SK-N-SH (cell line): ENCODE results near the gene PTDSS2. TPM values are rescaled to one million over a fixed set of nuclear protein-coding genes. Genes with fewer than 3 reads are reported as not detected.
"Not testable (repeated sequence)": the region's sequence is repeated elsewhere in the genome, so short reads cannot be mapped to it uniquely, and the experiment has no call there.

Experiments used
- CTCF ChIA-PET: fragments of 300-600, 350-600 bp; formaldehyde crosslinking; extraction: SDS; loops from one replicate; lab custom pipeline; 2021; lab: Yijun Ruan, JAX
- POLR2A ChIA-PET: fragments of 350-600 bp; sonication (Branson Sonifier 250); formaldehyde crosslinking; extraction: SDS; loops from one replicate; lab custom pipeline; 2020; ENCODE audit warnings: antibody characterized with exemption, inconsistent platforms; lab: Yijun Ruan, JAX
- DNase-seq: peaks from one replicate; pipeline ENCODE4 v3.0.0; 2012
- H2AFZ ChIP-seq: fragments of 200-600 bp; sonication (generic); 2 replicates; pipeline ENCODE4 v1.8.1; 2016; ENCODE audit warnings: antibody characterized with exemption, mild to moderate bottlenecking, low read depth
- H3F3A ChIP-seq: fragments of 200-600 bp; sonication (generic); replicated peaks from 2 replicates; pipeline ENCODE3; 2016; ENCODE audit warnings: antibody characterized with exemption, mild to moderate bottlenecking; ENCODE audit not compliant: insufficient read depth
- H3K27ac ChIP-seq, 2 experiments: fragments of 200-500 bp in 1 of 2; fragments of 200-600 bp in 1 of 2; sonication (Bioruptor generic) in 1 of 2; sonication (generic), shearing (Covaris generic) in 1 of 2; 2 replicates each; pipeline versions ENCODE4 v1.5.1 to v1.6.1; 2014 to 2016; ENCODE audit warnings: low read depth in 2 of 2, inconsistent platforms in 1 of 2, low read length in 1 of 2, mild to moderate bottlenecking in 1 of 2, mixed read lengths in 1 of 2
- H3K27me3 ChIP-seq: fragments of 200-600 bp; sonication (generic), shearing (Covaris generic); 2 replicates; pipeline ENCODE4 v1.6.1; 2016; ENCODE audit warnings: mixed run types; ENCODE audit not compliant: insufficient read depth
- H3K36me3 ChIP-seq, 2 experiments: fragments of 200-500 bp in 1 of 2; fragments of 200-600 bp in 1 of 2; sonication (Bioruptor generic) in 1 of 2; sonication (generic) in 1 of 2; replicated peaks in 1 of 2; 2 replicates each; pipeline versions ENCODE3 to v1.5.1; 2014 to 2016; ENCODE audit warnings: low read length in 1 of 2, mild to moderate bottlenecking in 1 of 2; ENCODE audit not compliant: insufficient read depth in 2 of 2, control insufficient read depth in 1 of 2
- H3K4me1 ChIP-seq, 2 experiments: fragments of 200-500 bp in 1 of 2; fragments of 200-600 bp in 1 of 2; sonication (Bioruptor generic) in 1 of 2; sonication (generic), shearing (Covaris generic) in 1 of 2; 2 replicates each; pipeline versions ENCODE4 v1.5.1 to v1.6.1; 2014 to 2016; ENCODE audit warnings: low read depth in 1 of 2, low read length in 1 of 2, mixed run types in 1 of 2; ENCODE audit not compliant: insufficient read depth in 2 of 2, control insufficient read depth in 1 of 2
- H3K4me2 ChIP-seq: fragments of 200-600 bp; sonication (generic), shearing (Covaris generic); 2 replicates; pipeline ENCODE4 v1.6.1; 2017; ENCODE audit warnings: mixed run types
- H3K4me3 ChIP-seq, 2 experiments: fragments of 200-500 bp in 1 of 2; fragments of 200-600 bp in 1 of 2; sonication (Bioruptor generic) in 1 of 2; sonication (generic), shearing (Covaris generic) in 1 of 2; 2 replicates each; pipeline versions ENCODE4 v1.5.1 to v1.8.1; 2014 to 2016; ENCODE audit warnings: low read depth in 2 of 2, inconsistent platforms in 1 of 2, low read length in 1 of 2, mild to moderate bottlenecking in 1 of 2, mixed read lengths in 1 of 2, moderate library complexity in 1 of 2
- H3K79me2 ChIP-seq: fragments of 200-600 bp; sonication (generic); 2 replicates; pipeline ENCODE4 v1.8.1; 2017; ENCODE audit warnings: mild to moderate bottlenecking; ENCODE audit not compliant: insufficient read depth
- H3K9ac ChIP-seq: fragments of 200-600 bp; sonication (generic); 2 replicates; pipeline ENCODE4 v1.6.1; 2017; ENCODE audit warnings: mixed run types
- H3K9me2 ChIP-seq: fragments of 200-600 bp; sonication (generic); 2 replicates; pipeline ENCODE4 v1.6.1; 2017; ENCODE audit warnings: mixed run types
- H3K9me3 ChIP-seq: fragments of 200-600 bp; sonication (generic); 2 replicates; pipeline ENCODE4 v1.6.1; 2017; ENCODE audit warnings: mixed run types, mild to moderate bottlenecking, moderate library complexity
- H4K20me1 ChIP-seq: fragments of 200-600 bp; sonication (generic); 2 replicates; pipeline ENCODE4 v1.6.1; 2017; ENCODE audit warnings: mild to moderate bottlenecking, mixed run types; ENCODE audit not compliant: insufficient read depth
- GABPA ChIP-seq: IDR thresholded peaks from 2 replicates; pipeline ENCODE4 v1.4.0; 2012; ENCODE audit warnings: low read depth, mild to moderate bottlenecking
- POLR2AphosphoS5 ChIP-seq: IDR thresholded peaks from 2 replicates; pipeline ENCODE4 v1.6.1; 2012; ENCODE audit warnings: low read depth, low read length
- RAD21 ChIP-seq: IDR thresholded peaks from 2 replicates; pipeline ENCODE4 v1.6.1; 2012; ENCODE audit warnings: mild to moderate bottlenecking, low read length
- ZBTB33 ChIP-seq: IDR thresholded peaks from 2 replicates; pipeline ENCODE4 v1.4.0; 2012; ENCODE audit warnings: low read depth, borderline replicate concordance
- whole genome bisulfite sequencing: methylation state at CpG from one replicate; pipeline ENCODE4 v1.1.6; 2017; ENCODE audit warnings: low lambda C conversion rate; 5-methylcytosine and 5-hydroxymethylcytosine counted together
- polyA plus RNA-seq, 3 experiments: library from polyadenylated mRNA; depleted of rRNA; stranded (reverse); fragments of >200 nt; gene quantifications; 2 replicates each; pipeline ENCODE4 v1.2.3, GENCODE V29; 2012
- TF ChIP-seq, protein P1 (sequence below): IDR thresholded peaks from 2 replicates; pipeline ENCODE4; 2012

Gene PTDSS2
- polyA plus RNA-seq, 1 of the 3 experiments (the other 2 are of a cell fraction), result 28.6 TPM

DNA sequence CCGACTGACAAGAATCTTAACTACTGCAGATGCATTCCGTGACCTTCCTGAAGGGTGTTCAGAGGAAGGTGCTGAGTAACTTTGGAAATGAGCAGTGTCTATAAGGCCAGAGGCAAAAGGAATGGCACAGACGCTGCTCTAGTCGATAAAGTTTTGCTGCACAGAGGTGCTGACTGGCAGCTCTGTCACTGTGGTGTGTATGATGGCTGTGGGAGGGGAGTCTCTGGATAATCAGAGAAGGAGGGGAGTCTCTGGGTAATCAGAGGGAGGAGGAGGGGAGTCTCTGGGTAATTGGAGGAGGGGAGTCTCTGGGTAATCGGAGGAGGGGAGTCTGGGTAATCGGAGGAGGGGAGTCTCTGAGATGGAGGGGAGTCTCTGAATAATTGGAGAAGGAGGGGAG, 18.4 kb downstream of the PTDSS2 start:
- Histone ChIP-seq H3K9me2 (no peaks in the 10 kb centered on the region), H3F3A (no peaks in the 10 kb centered on the region), H3K4me1 (peaks cover 0 to 3% of the 10 kb centered on the region in 2 experiments; a peak in 2 of 4 replicates), H4K20me1 (no peaks in the 10 kb centered on the region), H3K27ac (no peak overlapping the region), H3K4me3 (no peak overlapping the region), H3K4me2 (no peak overlapping the region), H3K79me2 (0 out of 2 replicates have a peak, but pooled peaks cover 10% of the 10 kb centered on the region), H3K27me3 (no peaks in the 10 kb centered on the region), H2AFZ (no peak overlapping the region), H3K9me3 (no peaks in the 10 kb centered on the region), H3K36me3 (peaks cover 0 to 7% of the 10 kb centered on the region in 2 experiments), H3K9ac (no peak overlapping the region)
- CTCF ChIA-PET, result no interaction called here
- POLR2A ChIA-PET, result no interaction called here
- WGBS, result 92% methylated on average over 6 of the region's 6 CpGs
- TF ChIP-seq ZBTB33 (no peak), GABPA (no peak), POLR2AphosphoS5 (no peak), RAD21 (no peak)
- TF ChIP-seq, protein P1, sequence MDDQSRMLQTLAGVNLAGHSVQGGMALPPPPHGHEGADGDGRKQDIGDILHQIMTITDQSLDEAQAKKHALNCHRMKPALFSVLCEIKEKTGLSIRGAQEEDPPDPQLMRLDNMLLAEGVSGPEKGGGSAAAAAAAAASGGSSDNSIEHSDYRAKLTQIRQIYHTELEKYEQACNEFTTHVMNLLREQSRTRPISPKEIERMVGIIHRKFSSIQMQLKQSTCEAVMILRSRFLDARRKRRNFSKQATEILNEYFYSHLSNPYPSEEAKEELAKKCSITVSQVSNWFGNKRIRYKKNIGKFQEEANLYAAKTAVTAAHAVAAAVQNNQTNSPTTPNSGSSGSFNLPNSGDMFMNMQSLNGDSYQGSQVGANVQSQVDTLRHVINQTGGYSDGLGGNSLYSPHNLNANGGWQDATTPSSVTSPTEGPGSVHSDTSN, result no peak
- DNase-seq, result no peak

DNA sequence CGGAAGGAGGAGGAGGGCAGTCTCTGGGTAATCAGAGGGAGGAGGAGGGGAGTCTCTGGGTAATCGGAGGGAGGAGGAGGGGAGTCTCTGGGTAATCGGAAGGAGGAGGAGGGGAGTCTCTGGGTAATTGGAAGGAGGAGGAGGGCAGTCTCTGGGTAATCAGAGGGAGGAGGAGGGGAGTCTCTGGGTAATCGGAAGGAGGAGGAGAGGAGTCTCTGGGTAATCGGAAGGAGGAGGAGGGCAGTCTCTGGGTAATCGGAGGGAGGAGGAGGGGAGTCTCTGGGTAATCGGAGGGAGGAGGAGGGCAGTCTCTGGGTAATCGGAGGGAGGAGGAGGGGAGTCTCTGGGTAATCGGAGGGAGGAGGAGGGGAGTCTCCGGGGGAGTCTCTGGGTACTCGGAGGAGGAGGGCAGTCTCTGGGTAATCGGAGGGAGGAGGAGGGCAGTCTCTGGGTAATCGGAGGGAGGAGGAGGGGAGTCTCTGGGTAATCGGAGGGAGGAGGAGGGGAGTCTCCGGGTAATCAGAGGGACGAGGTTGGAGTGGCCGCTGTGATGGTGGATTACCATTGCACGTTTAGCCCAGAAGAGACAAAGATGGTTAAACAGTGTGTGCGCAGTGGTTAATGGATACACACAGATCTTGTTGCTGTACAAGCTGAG, 19.1 kb downstream of the PTDSS2 start:
- DNase-seq, H3K27ac ChIP-seq, H3K79me2 ChIP-seq, H3K9ac ChIP-seq, POLR2A ChIA-PET, H4K20me1 ChIP-seq, H3F3A ChIP-seq, H2AFZ ChIP-seq, H3K36me3 ChIP-seq, H3K4me1 ChIP-seq, H3K27me3 ChIP-seq, H3K9me3 ChIP-seq, H3K9me2 ChIP-seq, H3K4me3 ChIP-seq: not testable (repeated sequence)
- peak overlapping the region; percentile 7; the same call in 1 of the 2 replicates for H3K4me2 ChIP-seq
- CTCF ChIA-PET, result interaction anchor here (1.0 to 1.5 kb wide), 2 partner anchors 10 to 25 kb away, joined by 4 read pairs; no protein-coding TSS in a partner anchor
- 82% methylated on average over 19 of the region's 19 CpGs for WGBS
